Measurements from ENCODE around the gene CRTAC1.

The CRTAC1 gene

DNA sequence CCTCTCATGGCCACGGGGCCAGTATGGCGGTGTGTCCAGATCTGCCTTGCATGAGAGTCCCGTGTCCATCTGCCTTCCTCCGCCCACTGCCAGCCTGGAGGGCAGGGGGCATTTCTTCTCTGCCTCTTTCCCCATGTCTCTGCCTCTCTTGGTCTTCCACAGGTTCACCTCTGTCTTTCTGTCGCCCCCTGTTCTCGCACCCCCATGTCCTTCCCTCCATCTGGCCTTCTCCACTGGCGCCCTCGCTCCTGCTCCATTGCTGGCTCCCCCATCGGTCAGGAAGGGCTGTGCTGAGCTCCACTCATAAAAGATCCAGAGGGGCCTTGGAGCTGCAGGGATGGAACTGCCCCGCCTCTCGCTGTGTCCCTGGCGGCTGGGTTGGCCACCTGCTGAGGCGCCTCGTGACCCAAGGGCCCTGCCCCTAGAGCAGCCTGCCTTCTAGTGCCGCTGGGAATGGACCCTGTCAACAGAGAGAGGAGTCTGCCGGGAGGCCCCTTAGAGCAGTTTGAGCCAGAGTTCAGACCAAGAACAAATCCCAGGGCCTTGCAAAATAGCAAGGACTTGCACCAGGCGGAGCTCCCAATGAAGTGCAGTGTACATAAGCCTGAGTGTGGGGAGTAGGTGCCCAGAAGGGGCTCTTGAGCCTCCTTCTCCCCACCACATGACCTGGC is 138.8 kb downstream of the CRTAC1 start:
- Mint-ChIP-seq H3K4me1 (peaks cover 43% of the 10 kb centered on the region), H3K36me3 (ENCODE audit: low read depth) (no peaks in the 10 kb centered on the region), H3K27me3 (ENCODE audit: low read depth, poor library complexity) (peaks cover 14% of the 10 kb centered on the region), H3K27ac (peak overlapping the region; percentile 43), H3K9me3 (no peaks in the 10 kb centered on the region), H3K4me3 (no peak overlapping the region)
- TF ChIP-seq, protein P1, sequence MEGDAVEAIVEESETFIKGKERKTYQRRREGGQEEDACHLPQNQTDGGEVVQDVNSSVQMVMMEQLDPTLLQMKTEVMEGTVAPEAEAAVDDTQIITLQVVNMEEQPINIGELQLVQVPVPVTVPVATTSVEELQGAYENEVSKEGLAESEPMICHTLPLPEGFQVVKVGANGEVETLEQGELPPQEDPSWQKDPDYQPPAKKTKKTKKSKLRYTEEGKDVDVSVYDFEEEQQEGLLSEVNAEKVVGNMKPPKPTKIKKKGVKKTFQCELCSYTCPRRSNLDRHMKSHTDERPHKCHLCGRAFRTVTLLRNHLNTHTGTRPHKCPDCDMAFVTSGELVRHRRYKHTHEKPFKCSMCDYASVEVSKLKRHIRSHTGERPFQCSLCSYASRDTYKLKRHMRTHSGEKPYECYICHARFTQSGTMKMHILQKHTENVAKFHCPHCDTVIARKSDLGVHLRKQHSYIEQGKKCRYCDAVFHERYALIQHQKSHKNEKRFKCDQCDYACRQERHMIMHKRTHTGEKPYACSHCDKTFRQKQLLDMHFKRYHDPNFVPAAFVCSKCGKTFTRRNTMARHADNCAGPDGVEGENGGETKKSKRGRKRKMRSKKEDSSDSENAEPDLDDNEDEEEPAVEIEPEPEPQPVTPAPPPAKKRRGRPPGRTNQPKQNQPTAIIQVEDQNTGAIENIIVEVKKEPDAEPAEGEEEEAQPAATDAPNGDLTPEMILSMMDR (IDR thresholded peaks at IDR 0.05): no peak
- peak; percentile 18 for DNase-seq

DNA sequence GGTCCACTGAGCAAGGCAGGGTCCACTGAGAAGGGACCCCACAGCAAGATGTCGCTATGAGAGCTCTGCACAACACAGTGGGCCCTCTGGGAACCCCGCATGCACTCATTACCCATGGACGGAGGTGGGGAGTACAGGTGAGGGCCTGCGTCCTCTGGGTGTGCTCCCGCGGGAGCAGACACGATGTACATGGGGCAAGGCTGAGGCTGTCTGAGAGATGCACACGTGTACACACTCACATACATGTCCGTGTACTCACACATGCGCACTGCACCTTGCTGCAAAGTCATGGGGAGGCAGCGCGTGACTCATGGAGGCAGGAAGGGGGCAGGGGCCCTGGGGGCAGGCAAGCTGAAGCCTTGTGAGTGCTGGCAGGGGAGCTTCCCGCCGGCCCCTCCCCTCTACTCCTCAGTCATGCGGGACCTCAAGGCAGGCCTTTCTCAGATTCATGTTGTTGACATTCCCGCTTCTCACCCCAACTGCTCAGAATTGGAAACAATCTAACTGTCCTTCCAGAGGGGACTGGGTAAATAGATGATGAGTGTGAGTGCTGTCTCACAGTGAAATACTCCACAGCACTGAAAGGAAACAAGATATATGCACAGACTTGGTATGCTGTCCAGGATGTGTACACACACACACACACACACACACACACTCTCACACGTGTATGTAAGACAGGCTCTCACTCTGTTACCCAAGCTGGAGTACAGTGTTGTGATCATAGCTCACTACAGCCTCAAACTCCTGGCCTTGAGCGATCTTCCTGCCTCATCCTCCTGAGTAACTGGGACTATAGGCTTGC is 140.8 kb downstream of the CRTAC1 start:
- H3K27ac Mint-ChIP-seq: peak overlapping the region; percentile 69
- H3K9me3 Mint-ChIP-seq: no peaks in the 10 kb centered on the region
- peaks cover 16% of the 10 kb centered on the region for H3K27me3 Mint-ChIP-seq (ENCODE audit: low read depth, poor library complexity)
- no peaks in the 10 kb centered on the region for H3K36me3 Mint-ChIP-seq (ENCODE audit: low read depth)
- H3K4me1 Mint-ChIP-seq: peaks cover 62% of the 10 kb centered on the region
- TF ChIP-seq, protein P1 (IDR thresholded peaks at IDR 0.05): no peak
- peak; percentile 51 for DNase-seq
- peak overlapping the region; percentile 18 for H3K4me3 Mint-ChIP-seq

DNA sequence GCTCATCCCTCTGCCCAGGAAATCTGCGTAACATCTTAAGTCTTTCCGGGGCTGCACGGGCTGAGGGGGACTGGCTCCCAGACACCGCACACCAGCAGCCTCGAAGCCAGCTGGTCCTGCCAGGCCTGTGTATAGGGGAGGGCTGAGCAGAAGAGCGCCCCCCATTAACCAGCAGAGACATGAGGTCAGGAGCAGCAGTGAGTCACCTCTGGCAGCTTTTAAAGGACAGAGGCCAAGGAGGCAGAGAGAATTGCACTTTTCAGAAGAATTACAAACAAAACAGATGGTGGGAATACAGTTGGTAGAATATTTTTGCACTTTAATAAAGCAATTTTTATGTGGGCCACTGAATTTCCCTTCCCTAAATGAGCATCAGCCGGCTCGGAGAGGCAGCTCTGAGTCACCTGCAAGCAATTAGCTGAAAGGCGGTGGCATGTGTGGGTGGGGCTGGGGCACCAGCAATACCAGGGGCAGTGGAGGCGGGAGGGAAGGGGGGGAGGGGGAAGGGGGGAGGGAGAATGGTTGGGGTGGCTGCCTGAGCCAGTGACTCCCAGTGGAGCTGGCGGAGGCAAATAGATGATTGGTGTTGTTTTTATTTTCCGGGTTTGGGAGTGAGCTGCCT is 141.7 kb downstream of the CRTAC1 start:
- peaks cover 63% of the 10 kb centered on the region for H3K4me1 Mint-ChIP-seq
- H3K4me3 Mint-ChIP-seq: peak overlapping the region; percentile 29
- no peak overlapping the region for H3K27ac Mint-ChIP-seq
- no peaks in the 10 kb centered on the region for H3K9me3 Mint-ChIP-seq
- H3K36me3 Mint-ChIP-seq (ENCODE audit: low read depth): no peaks in the 10 kb centered on the region
- no peak for DNase-seq
- TF ChIP-seq, protein P1 (IDR thresholded peaks at IDR 0.05): no peak
- H3K27me3 Mint-ChIP-seq (ENCODE audit: low read depth, poor library complexity): peaks cover 22% of the 10 kb centered on the region

DNA sequence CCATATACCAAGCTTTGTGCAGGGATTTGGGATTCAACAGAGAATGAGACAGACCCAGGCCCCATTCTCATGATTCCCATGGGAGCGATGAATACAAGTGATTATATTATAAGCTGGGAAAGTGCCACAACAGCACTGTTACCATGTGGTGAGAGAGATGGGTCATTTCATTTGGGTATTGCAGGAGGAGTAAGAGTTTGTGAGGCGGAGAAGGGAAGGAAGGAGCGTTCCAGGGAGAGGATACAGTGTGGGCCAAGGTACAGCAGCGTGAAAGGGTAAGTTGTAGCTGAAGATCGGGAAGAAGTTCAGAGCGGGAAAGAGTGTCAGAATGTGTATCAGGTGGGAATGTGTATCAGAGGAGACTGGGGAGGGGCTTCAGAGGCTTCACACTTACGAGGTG is 142.3 kb downstream of the CRTAC1 start:
- Mint-ChIP-seq H3K4me3 (no peak overlapping the region), H3K27ac (no peak overlapping the region), H3K36me3 (ENCODE audit: low read depth) (no peaks in the 10 kb centered on the region), H3K27me3 (ENCODE audit: low read depth, poor library complexity) (peaks cover 18% of the 10 kb centered on the region), H3K4me1 (peaks cover 63% of the 10 kb centered on the region), H3K9me3 (no peaks in the 10 kb centered on the region)
- TF ChIP-seq, protein P1 (IDR thresholded peaks at IDR 0.05): no peak
- no peak for DNase-seq

DNA sequence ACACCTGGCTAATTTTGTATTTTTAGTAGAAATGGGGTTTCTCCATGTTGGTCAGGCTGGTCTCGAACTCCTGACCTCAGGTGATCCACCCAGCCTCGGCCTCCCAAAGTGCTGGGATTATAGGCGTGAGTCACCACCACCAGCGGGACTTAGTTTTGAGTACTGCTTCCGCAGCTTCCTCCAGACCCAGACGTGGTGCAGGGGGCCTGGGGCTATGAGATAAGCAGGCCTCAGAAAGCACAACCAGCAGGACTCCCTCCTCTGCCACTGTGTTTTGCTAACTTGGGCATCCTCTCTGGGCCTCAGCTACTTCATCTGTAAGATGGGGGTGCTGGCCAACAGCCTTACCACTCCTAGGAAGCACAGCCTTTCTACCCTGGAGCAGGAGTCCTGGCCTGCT is 143.0 kb downstream of the CRTAC1 start:
- TF ChIP-seq, protein P1 (IDR thresholded peaks at IDR 0.05): no peak
- Mint-ChIP-seq H3K27me3 (ENCODE audit: low read depth, poor library complexity) (peaks cover 17% of the 10 kb centered on the region), H3K4me3 (no peak overlapping the region), H3K36me3 (ENCODE audit: low read depth) (no peaks in the 10 kb centered on the region), H3K4me1 (peaks cover 63% of the 10 kb centered on the region), H3K9me3 (no peaks in the 10 kb centered on the region), H3K27ac (no peak overlapping the region)
- no peak for DNase-seq
